Activated T-helper 1 cell treated with anti-CD3 and anti-CD28 coated beads, Interleukin-12 subunit alpha, Interleukin-12 subunit beta, Interleukin-2, Interleukin-4 antibody, amounts not matched to agents 30 ng/mL and 10 ng/mL and 1 ng/mL, durations not matched to agents 14 hours and 24 hours and 36 hours (primary cell): ENCODE results near the gene MNT. TPM values are rescaled to one million over a fixed set of nuclear protein-coding genes. Genes with fewer than 3 reads are reported as not detected.

ENCODE experiments used
- DNase-seq: peaks from one replicate; pipeline ENCODE4 v3.0.0; 2021; ENCODE audit warnings: low spot score
- H3K27ac Mint-ChIP-seq: one replicate; pipeline ENCODE4 v1.8.0; 2021; ENCODE audit warnings: mild to moderate bottlenecking, mixed read lengths
- H3K27me3 Mint-ChIP-seq: one replicate; pipeline ENCODE4 v1.8.0; 2022; ENCODE audit warnings: mild to moderate bottlenecking, moderate library complexity, mixed read lengths; ENCODE audit not compliant: insufficient read depth
- H3K36me3 Mint-ChIP-seq: one replicate; pipeline ENCODE4 v1.8.0; 2021; ENCODE audit warnings: low read depth, mixed read lengths
- H3K4me1 Mint-ChIP-seq: one replicate; pipeline ENCODE4 v1.8.0; 2021; ENCODE audit warnings: low read depth, mixed read lengths
- H3K4me3 Mint-ChIP-seq: one replicate; pipeline ENCODE4 v1.8.0; 2021; ENCODE audit warnings: mild to moderate bottlenecking, moderate library complexity, mixed read lengths
- H3K9me3 Mint-ChIP-seq: one replicate; pipeline ENCODE4 v1.8.0; 2021; ENCODE audit warnings: mixed read lengths
- intact Hi-C: fragments of 100-400 bp; cut with micrococcal nuclease; formaldehyde crosslinking; loops from one replicate; pipeline ENCODE4 v1.15.1; 2024
- total RNA-seq: library from RNA; stranded (reverse); gene quantifications from 2 replicates; pipeline ENCODE4 v1.2.3, GENCODE V29; 2022

The MNT gene
- total RNA-seq, 1 donor from 2014 or later, result 31.5 TPM

DNA sequence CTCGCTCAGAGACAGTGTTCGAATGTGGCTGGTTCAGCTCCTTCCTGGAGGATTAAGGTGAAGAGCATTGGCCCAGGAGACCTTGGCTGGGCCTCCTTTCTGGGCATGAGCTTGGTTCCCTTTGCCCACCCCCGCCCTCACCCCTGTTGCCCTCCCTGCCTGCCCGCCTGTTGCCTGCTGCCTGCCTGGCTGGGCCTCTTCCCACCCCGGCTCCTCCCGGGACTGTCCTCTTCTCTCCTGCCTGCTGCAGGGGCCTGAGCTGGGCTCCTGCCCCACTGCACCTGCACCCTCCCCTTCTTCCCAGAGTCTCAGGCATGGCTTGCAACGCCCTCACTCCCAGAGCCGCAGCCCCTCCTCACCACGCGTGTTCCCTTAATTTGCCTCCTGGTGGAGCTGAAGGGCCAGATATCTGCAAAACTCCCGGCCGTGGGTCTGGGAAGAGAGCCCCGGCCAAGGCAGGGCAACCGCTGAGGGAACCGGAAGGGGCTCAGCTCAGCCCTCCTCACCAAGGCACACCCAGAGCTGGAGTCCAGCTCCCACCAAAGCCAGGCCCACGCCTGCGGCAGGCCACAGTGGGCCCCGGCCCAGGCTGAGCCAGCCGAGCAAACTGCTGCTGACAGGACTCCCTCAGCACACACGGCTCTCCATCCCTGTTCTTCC lies 31.2 kb downstream of the MNT start:
- Mint-ChIP-seq H3K4me1 (no peaks in the 10 kb centered on the region), H3K27me3 (no peaks in the 10 kb centered on the region), H3K4me3 (no peak overlapping the region), H3K36me3 (peaks cover 3% of the 10 kb centered on the region), H3K27ac (no peak overlapping the region), H3K9me3 (no peaks in the 10 kb centered on the region)
- intact Hi-C loops, result no loop called here
- no peak for DNase-seq

DNA sequence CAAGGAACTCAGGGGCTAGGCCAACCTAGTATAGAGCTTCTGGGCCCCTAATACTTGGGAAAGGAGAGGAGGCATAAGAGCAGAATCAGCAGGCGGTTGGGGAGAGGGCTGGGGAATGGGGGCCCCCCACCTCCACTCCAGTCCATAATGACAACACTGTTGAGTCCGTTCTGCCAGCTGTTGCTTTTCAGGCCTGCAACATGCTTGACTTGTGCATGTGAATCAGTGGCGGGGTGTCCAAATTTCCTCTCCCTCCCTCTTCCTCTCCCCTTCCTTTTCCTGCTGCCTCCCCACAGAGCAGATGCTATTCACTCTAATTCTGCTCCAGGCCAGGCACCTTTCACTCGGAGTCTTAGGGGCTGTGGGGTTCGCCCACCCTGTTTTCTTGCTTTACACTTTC lies 31.8 kb downstream of the MNT start:
- Mint-ChIP-seq H3K36me3 (peaks cover 3% of the 10 kb centered on the region), H3K4me3 (no peak overlapping the region), H3K27ac (no peak overlapping the region), H3K9me3 (no peaks in the 10 kb centered on the region), H3K4me1 (no peaks in the 10 kb centered on the region), H3K27me3 (no peaks in the 10 kb centered on the region)
- intact Hi-C loops, result no loop called here
- no peak for DNase-seq

DNA sequence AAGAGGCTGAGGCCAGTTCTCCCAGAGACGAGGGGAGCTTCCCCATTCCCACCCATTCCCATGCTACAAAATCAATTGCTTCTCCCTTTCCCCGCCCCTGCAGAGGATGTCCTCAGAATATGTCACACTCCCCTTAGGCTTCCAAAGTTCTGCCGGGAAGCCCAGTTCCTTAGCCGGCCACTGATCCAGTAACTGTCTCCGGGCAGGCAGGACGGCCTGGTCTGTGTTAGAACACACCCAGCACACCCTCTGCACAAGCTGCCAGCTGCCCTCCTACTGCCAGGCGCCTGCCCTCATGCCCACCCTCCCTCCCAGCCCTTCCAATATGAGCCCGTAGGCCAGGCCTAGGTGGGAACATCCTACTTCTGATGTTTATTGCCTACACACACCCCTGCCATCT lies 32.5 kb downstream of the MNT start:
- DNase-seq, result no peak
- no peaks in the 10 kb centered on the region for H3K4me1 Mint-ChIP-seq
- H3K27ac Mint-ChIP-seq, result no peak overlapping the region
- peaks cover 3% of the 10 kb centered on the region for H3K36me3 Mint-ChIP-seq
- H3K4me3 Mint-ChIP-seq, result no peak overlapping the region
- H3K9me3 Mint-ChIP-seq, result no peaks in the 10 kb centered on the region
- H3K27me3 Mint-ChIP-seq, result no peaks in the 10 kb centered on the region
- intact Hi-C loops, result no loop called here

DNA sequence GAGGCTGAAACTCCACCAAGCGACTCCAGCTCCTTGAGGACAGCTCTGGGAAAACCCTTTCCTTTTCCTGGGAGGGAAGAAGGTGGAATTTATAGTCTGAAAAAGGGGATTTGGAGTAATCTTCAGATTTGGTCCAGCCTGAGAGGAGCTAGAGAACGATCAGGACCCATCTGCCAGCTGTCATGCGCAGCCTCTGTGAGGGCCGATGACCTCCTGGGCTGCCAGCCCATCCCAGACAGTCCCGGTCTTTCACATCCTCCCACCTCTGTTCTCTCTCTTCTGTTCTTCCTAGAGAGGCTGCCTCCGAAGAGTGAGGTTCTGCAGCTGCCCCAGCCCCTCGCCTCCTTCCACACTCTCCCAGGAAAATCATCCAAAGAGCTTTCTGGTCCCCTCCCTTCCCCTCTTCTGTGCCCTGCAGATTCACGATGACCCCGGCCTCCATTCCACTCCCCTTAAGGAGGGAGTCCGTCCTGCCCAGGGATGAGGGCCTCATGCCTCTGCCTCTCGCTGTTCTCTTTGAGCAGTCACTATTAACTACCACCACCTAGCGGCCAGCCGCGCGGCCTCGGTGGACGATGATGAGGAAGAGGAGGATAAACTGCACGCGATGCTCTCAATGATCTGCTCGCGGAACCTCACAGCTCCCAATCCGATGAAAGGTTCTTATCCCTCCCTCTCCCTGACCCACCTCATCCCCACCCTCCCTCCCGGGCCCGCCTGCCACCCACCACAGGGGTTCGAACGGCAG lies 33.9 kb downstream of the MNT start:
- Mint-ChIP-seq H3K4me3 (no peak overlapping the region), H3K9me3 (no peaks in the 10 kb centered on the region), H3K36me3 (peaks cover 3% of the 10 kb centered on the region), H3K4me1 (no peaks in the 10 kb centered on the region), H3K27ac (no peak overlapping the region), H3K27me3 (no peaks in the 10 kb centered on the region)
- no peak for DNase-seq
- intact Hi-C loops, result no loop called here

DNA sequence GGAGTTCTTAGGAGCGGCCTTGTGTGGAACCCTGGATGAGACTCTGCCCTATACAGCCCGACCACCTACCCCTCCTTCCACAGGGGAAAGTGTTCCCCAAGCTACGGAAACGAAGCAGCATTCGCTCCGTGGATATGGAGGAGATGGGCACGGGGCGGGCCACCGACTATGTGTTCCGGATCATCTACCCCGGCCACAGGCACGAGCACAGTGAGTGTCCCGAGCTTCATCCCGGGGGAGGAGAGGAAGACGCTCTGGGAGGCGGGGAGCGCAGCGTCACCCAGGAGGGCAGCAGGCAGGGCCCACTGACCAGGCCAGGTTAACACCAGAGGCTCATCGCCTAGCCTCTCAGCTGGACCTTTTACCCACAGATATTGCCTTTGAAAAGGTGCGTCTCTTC lies 35.7 kb downstream of the MNT start:
- H3K27ac Mint-ChIP-seq, result no peak overlapping the region
- H3K4me1 Mint-ChIP-seq, result no peaks in the 10 kb centered on the region
- no peaks in the 10 kb centered on the region for H3K9me3 Mint-ChIP-seq
- no peak for DNase-seq
- no peak overlapping the region for H3K4me3 Mint-ChIP-seq
- no peaks in the 10 kb centered on the region for H3K27me3 Mint-ChIP-seq
- peaks cover 3% of the 10 kb centered on the region for H3K36me3 Mint-ChIP-seq
- intact Hi-C loops, result no loop called here

DNA sequence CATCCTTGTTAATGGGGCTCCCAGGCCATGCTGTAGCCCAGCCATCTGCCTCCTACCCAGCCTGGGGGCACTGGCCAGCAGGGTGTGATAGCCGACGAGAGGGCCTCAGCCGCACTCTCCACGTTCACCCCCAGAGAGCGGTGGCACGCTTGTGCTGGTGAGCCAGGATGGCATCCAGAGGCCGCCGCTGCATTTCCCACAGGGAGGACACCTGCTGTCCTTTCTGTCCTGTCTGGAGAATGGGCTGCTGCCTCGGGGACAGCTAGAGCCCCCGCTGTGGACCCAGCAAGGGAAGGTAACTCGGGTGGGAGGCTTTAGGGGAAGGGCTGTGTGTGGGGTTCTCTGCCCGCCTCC lies 36.1 kb downstream of the MNT start:
- H3K27ac Mint-ChIP-seq, result no peak overlapping the region

DNA sequence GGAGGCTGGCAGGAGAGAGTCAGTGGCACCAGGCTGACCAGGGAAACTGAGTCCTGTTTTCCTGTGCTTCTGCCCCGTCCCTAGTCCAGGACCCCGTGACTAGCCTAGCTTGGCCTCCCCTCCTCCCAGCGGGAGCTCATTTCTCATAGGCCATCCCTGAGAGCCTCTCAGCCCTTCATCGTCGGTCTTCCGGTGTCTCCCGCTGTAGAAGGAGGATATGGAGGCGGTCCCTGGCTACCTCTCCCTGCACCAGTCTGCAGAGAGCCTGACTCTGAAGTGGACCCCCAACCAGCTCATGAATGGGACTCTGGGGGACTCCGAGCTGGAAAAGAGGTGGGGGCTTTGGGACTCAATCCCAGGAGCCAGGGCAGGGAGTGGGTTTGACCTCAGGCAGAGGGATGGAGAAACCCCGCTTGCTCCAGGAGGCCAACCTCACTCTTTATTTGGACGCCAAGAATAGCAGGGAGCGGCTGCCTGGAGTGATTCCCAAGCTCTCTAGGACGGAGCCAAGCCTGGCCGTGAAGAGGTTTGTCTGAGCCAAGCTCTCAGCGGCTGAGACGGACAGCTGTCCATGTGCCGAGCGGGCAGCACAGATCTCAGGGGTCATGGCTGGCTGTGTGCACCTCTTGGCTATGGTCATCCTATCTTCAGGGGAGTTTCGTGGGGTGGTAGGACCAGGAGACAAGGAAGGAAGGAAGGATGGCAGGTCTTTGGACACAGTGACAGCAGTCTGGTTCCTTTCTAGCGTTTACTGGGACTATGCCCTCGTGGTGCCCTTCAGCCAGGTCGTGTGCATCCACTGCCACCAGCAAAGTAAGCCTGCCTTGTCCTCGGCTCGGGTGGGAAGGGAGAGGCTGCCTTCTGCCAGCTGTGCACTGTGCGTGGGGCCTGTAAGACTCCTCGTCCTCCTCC lies 36.8 kb downstream of the MNT start:
- no peaks in the 10 kb centered on the region for H3K4me1 Mint-ChIP-seq
- intact Hi-C loops, result no loop called here
- no peaks in the 10 kb centered on the region for H3K27me3 Mint-ChIP-seq
- H3K4me3 Mint-ChIP-seq, result no peak overlapping the region
- H3K9me3 Mint-ChIP-seq, result no peaks in the 10 kb centered on the region
- peaks cover 3% of the 10 kb centered on the region for H3K36me3 Mint-ChIP-seq
- no peak overlapping the region for H3K27ac Mint-ChIP-seq
- DNase-seq, result no peak

More for the DNA sequence above, 36.1 kb downstream of the MNT start:
- Mint-ChIP-seq H3K4me1 (no peaks in the 10 kb centered on the region), H3K36me3 (peaks cover 3% of the 10 kb centered on the region), H3K9me3 (no peaks in the 10 kb centered on the region), H3K4me3 (no peak overlapping the region), H3K27me3 (no peaks in the 10 kb centered on the region)
- no peak for DNase-seq
- intact Hi-C loops, result no loop called here

DNA sequence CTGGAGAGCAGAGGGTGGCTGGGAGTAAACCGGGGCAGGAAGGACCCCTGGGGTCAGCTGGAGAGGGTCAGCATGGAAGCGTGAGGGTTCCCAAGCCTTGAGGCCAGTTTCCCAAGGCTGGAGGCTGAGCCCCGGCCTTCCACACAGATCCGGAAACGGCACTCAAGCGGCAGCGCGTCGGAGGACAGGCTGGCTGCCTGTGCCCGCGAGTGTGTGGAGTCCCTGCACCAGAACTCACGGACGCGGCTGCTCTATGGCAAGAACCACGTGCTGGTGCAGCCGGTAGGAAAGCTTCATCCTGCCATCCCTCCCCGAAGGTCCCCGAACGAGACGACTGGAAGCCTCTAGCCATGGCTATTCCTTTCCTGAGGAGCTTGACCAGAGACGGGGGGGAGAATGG lies 37.5 kb downstream of the MNT start:
- no peak for DNase-seq
- Mint-ChIP-seq H3K36me3 (peaks cover 3% of the 10 kb centered on the region), H3K27me3 (no peaks in the 10 kb centered on the region), H3K27ac (no peak overlapping the region), H3K4me1 (no peaks in the 10 kb centered on the region), H3K4me3 (no peak overlapping the region), H3K9me3 (no peaks in the 10 kb centered on the region)
- intact Hi-C loops, result no loop called here

DNA sequence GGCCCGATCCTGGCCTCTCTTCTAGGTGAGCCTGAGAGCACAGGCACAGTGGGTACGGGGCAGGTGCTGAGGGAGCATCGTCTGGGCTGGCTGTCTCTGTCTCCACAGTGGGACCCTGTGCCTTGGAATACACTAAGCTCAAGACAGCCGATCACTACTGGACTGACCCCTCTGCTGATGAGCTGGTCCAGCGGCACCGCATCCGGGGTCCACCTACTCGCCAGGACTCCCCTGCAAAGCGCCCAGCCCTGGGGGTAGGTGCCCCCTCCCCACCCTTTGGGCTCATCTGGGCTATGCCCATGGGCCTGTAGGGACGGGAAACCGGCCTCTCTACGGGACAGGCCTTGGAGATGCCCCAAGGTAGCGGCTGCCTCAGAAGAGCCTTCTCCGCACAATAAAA lies 38.0 kb downstream of the MNT start:
- no peak overlapping the region for H3K27ac Mint-ChIP-seq
- intact Hi-C loops, result no loop called here
- H3K36me3 Mint-ChIP-seq, result peaks cover 3% of the 10 kb centered on the region

DNA sequence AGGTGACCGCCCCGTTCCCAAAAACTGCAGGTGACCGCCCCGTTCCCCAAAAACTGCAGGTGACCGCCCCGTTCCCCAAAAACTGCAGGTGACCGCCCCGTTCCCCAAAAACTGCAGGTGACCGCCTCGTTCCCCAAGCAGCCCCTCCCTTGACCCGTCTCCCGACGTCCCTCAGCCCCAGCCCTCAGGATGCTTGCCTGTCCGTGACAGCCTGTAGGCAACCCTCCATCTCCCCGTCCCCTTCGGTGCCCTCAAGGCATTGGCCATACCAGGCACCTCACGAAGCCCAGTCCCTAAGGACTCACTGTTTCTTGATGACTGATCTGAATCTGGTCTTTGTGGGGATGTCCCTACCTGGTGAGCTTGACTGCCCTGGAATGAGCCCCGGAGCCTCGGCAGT lies 38.4 kb downstream of the MNT start:
- Mint-ChIP-seq H3K27me3 (no peaks in the 10 kb centered on the region), H3K9me3 (no peaks in the 10 kb centered on the region), H3K27ac (no peak overlapping the region), H3K4me3 (no peak overlapping the region), H3K36me3 (peaks cover 4% of the 10 kb centered on the region), H3K4me1 (no peaks in the 10 kb centered on the region)
- DNase-seq, result no peak
- intact Hi-C loops, result no loop called here

More for the DNA sequence above, 38.0 kb downstream of the MNT start:
- Mint-ChIP-seq H3K4me3 (no peak overlapping the region), H3K9me3 (no peaks in the 10 kb centered on the region), H3K4me1 (no peaks in the 10 kb centered on the region), H3K27me3 (no peaks in the 10 kb centered on the region)
- no peak for DNase-seq

DNA sequence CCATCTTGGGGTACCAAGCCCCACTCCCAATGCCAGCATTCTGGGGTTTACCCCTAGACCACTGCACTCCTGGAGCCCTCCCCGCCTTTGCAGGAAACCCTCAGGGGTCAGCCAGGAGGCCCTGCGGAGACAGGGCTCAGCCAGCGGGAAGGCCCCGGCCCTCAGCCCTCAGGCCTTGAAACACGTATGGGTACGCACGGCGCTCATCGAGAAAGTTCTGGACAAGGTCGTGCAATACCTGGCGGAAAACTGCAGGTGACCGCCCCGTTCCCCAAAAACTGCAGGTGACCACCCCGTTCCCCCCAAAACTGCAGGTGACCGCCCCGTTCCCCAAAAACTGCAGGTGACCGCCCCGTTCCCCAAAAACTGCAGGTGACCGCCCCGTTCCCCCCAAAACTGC lies 38.8 kb downstream of the MNT start:
- Mint-ChIP-seq H3K27me3 (no peaks in the 10 kb centered on the region), H3K9me3 (no peaks in the 10 kb centered on the region), H3K4me3 (no peak overlapping the region), H3K4me1 (no peaks in the 10 kb centered on the region), H3K36me3 (peaks cover 3% of the 10 kb centered on the region), H3K27ac (no peak overlapping the region)
- DNase-seq, result no peak
- intact Hi-C loops, result no loop called here

DNA sequence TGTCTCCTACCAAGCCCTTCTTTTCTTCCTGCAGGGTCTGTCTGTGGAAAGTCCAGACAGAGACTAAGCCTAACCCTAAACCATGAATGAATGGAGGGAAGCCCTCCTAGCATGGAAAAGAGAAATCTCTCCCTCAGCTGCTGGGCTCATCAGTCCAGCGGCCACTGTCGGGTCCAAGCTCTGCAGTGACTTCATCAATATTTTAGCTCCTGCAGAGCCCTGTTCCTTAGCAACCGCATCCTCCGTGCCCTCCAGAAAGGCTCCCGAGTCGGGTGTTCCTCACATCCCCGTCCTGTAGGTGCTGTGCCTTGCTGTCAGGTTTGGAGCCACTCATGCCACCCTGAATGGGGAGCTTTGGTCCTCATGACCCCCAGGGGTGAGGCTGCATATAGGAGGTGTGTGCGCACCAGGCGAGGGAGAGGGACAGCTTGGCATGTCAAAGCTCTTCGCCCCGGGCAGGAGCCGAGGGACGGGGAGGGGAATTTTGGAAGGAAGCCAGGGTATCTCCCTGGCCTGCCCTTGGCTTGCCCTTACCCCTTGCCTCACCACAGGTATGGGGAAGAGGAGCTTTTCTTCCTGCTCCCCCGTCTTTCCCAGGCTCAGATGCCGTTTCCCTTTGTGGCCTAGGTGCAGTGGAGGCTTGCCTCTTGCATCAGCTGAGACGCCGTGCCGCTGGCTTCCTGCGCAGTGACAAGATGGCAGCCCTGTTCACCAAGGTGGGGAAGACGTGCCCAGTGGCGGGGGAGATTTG lies 39.7 kb downstream of the MNT start:
- Mint-ChIP-seq H3K27ac (no peak overlapping the region), H3K9me3 (no peaks in the 10 kb centered on the region), H3K27me3 (no peaks in the 10 kb centered on the region), H3K4me3 (no peak overlapping the region), H3K4me1 (no peaks in the 10 kb centered on the region), H3K36me3 (peaks cover 1% of the 10 kb centered on the region)
- DNase-seq, result no peak
- intact Hi-C loops, result no loop called here
